K562 (cell line): ENCODE data around the gene LMAN2. TPM values are rescaled to one million over a fixed set of nuclear protein-coding genes. Genes with fewer than 3 reads are reported as not detected.

ENCODE experiments used
- BACH1 ChIP-seq: fragments of 200-800 bp; sonication (Bioruptor generic); IDR thresholded peaks from 2 replicates; pipeline ENCODE4 v1.6.1; 2016; ENCODE audit warnings: missing genetic modification characterization, missing compliant biosample characterization
- FIP1L1 ChIP-seq: fragments of 200-400 bp; formaldehyde crosslinking; IDR thresholded peaks from 2 replicates; pipeline ENCODE4 v1.6.1; 2018; ENCODE audit warnings: mild to moderate bottlenecking, low read depth, low read length; ENCODE audit not compliant: poor library complexity, severe bottlenecking
- FOXM1 ChIP-seq, 2 experiments: fragments of 450-650 bp in 1 of 2; sonication (generic) in 1 of 2; formaldehyde crosslinking in 1 of 2; IDR thresholded peaks; 2 replicates each; pipeline versions ENCODE4 v1.6.1 to v1.9.0; 2017 to 2022; ENCODE audit warnings: low read depth in 2 of 2, mild to moderate bottlenecking in 2 of 2, missing genetic modification reagents in 1 of 2, moderate library complexity in 1 of 2
- HDGF ChIP-seq: fragments of 450-650 bp; IDR thresholded peaks from 2 replicates; pipeline ENCODE4 v1.6.1; 2016
- HEY1 ChIP-seq: fragments of 250-450 bp; sonication (Bioruptor Pico); IDR thresholded peaks from 2 replicates; pipeline ENCODE4 v1.5.0; 2020; ENCODE audit warnings: mild to moderate bottlenecking, moderate library complexity, borderline replicate concordance
- MAFF ChIP-seq: IDR thresholded peaks from 2 replicates; pipeline ENCODE4 v1.6.1; 2012; ENCODE audit warnings: low read length, improper control_type of control experiment
- NBN ChIP-seq: fragments of 450-650 bp; IDR thresholded peaks from 2 replicates; pipeline ENCODE4 v1.6.1; 2016; ENCODE audit warnings: low read depth, mild to moderate bottlenecking
- NFXL1 ChIP-seq: fragments of 450-650 bp; formaldehyde crosslinking; IDR thresholded peaks from 2 replicates; pipeline ENCODE4 v1.4.0; 2021; ENCODE audit warnings: mild to moderate bottlenecking
- RBM22 ChIP-seq: fragments of 200-400 bp; formaldehyde crosslinking; IDR thresholded peaks from 2 replicates; pipeline ENCODE4 v1.6.1; 2018; ENCODE audit warnings: low read length, low read depth; ENCODE audit not compliant: poor library complexity, severe bottlenecking
- SMAD4 ChIP-seq: fragments of 250-450 bp; sonication (Bioruptor Pico); conservative IDR thresholded peaks from 2 replicates; pipeline ENCODE4 v1.8.0; 2021; ENCODE audit warnings: inconsistent platforms, mild to moderate bottlenecking, moderate library complexity
- SP2 ChIP-seq: IDR thresholded peaks from 2 replicates; pipeline ENCODE4 v1.6.1; 2011; ENCODE audit warnings: mild to moderate bottlenecking, low read depth, low read length, moderate library complexity; ENCODE audit not compliant: poor library complexity, severe bottlenecking; ENCODE audit errors: extremely low read depth
- TCF7 ChIP-seq: sonication (generic); IDR thresholded peaks from 2 replicates; pipeline ENCODE4 v1.6.1; 2016; ENCODE audit warnings: antibody characterized with exemption, borderline replicate concordance
- TEAD1 ChIP-seq, 2 experiments: fragments of 450-650 bp in 1 of 2; sonication (generic) in 1 of 2; formaldehyde crosslinking; IDR thresholded peaks; 2 replicates each; pipeline versions ENCODE4 v1.4.0 to v1.8.0; 2020 to 2022; ENCODE audit warnings: mild to moderate bottlenecking in 2 of 2, missing genetic modification reagents in 1 of 2
- ZBTB7A ChIP-seq: IDR thresholded peaks from 2 replicates; pipeline ENCODE4 v1.6.1; 2011; ENCODE audit warnings: low read depth, mild to moderate bottlenecking, low read length, moderate library complexity, borderline replicate concordance; ENCODE audit not compliant: control insufficient read depth
- ZFP36 ChIP-seq: fragments of 150-350 bp; IDR thresholded peaks from 2 replicates; pipeline ENCODE4 v1.6.1; 2018; ENCODE audit warnings: low read length, low read depth; ENCODE audit not compliant: partially characterized antibody
- ZFP91 ChIP-seq: sonication (generic); formaldehyde crosslinking; IDR thresholded peaks from 2 replicates; pipeline ENCODE4 v1.8.0; 2022; ENCODE audit warnings: mild to moderate bottlenecking, missing genetic modification reagents
- ZNF280A ChIP-seq: fragments of 450-650 bp; IDR thresholded peaks from 2 replicates; pipeline ENCODE4 v1.6.1; 2018; ENCODE audit warnings: mild to moderate bottlenecking, low read depth; ENCODE audit not compliant: partially characterized antibody
- ZNF3 ChIP-seq: fragments of 250-450 bp; sonication (Bioruptor Pico); IDR thresholded peaks from 2 replicates; pipeline ENCODE4 v1.5.0; 2021; ENCODE audit warnings: mild to moderate bottlenecking, moderate library complexity
- ZNF41 ChIP-seq: fragments of 250-450 bp; sonication (Bioruptor Pico); conservative IDR thresholded peaks from 2 replicates; pipeline ENCODE4 v1.4.0; 2020; ENCODE audit warnings: mild to moderate bottlenecking
- ZNF695 ChIP-seq: fragments of 450-650 bp; formaldehyde crosslinking; IDR thresholded peaks from 2 replicates; pipeline ENCODE4 v1.4.0; 2020; ENCODE audit warnings: mild to moderate bottlenecking, moderate library complexity
- ZNF785 ChIP-seq: fragments of 250-450 bp; sonication (Bioruptor Pico); IDR thresholded peaks from 2 replicates; pipeline ENCODE4 v1.4.0; 2020; ENCODE audit warnings: mild to moderate bottlenecking
- polyA plus RNA-seq, 8 experiments: library from polyadenylated mRNA; depleted of rRNA in 4 of 8; stranded (reverse) in 5 of 8; unstranded in 3 of 8; fragments of >200 nt; fragmentation: Nextera tagmentation in 2 of 8; fragmentation: Illumina TruSeq in 1 of 8; extraction: Ambion mirVana in 2 of 8; extraction: Trizol in 1 of 8; gene quantifications; 2 replicates each; pipeline versions ENCODE4 v1.2.1 to v1.2.3, GENCODE V29; 2011 to 2014; ENCODE audit warnings: inconsistent platforms in 1 of 8, missing spikeins in 1 of 8
- total RNA-seq, 7 experiments: library from RNA; depleted of rRNA in 6 of 7; stranded (reverse); fragments of >200 nt in 6 of 7; fragmentation: Illumina TruSeq in 2 of 7; extraction: Trizol in 2 of 7; gene quantifications; 2 replicates each; pipeline versions ENCODE4 v1.2.1 to v1.2.3, GENCODE V29; 2011 to 2021; ENCODE audit warnings: low replicate concordance in 1 of 7
- TF ChIP-seq, protein P1 (sequence below): fragments of 450-650 bp; conservative IDR thresholded peaks from 2 replicates; pipeline ENCODE4 v1.6.1; 2016; ENCODE audit warnings: missing genetic modification characterization, low read depth, mild to moderate bottlenecking, missing compliant biosample characterization, moderate library complexity
- TF ChIP-seq, protein P2 (sequence below): fragments of 250-450 bp; sonication (Bioruptor Pico); IDR thresholded peaks from 2 replicates; pipeline ENCODE4 v1.4.0; 2020

Gene LMAN2
- total and polyA plus RNA-seq, 9 of the 15 experiments (the other 6 are each of a cell fraction or from before 2014, with no cell fraction given), result 2.7 to 254 (median 136) TPM

GRCh38 chr5:177366528-177367322 is 15.3 kb upstream of the LMAN2 start (continued):
- TF ChIP-seq, protein P1, sequence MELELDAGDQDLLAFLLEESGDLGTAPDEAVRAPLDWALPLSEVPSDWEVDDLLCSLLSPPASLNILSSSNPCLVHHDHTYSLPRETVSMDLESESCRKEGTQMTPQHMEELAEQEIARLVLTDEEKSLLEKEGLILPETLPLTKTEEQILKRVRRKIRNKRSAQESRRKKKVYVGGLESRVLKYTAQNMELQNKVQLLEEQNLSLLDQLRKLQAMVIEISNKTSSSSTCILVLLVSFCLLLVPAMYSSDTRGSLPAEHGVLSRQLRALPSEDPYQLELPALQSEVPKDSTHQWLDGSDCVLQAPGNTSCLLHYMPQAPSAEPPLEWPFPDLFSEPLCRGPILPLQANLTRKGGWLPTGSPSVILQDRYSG (tag), result no peak
- TF ChIP-seq RBM22, result peak; percentile 8
- TF ChIP-seq FOXM1 (IDR thresholded peaks at IDR 0.05; ENCODE audit: low read depth), result no peak
- TF ChIP-seq FOXM1 (CRISPR knock-in tag; IDR thresholded peaks at IDR 0.05; ENCODE audit: low read depth), result no peak
- no peak for TF ChIP-seq ZNF41 (CRISPR knock-in tag)
- TF ChIP-seq ZNF3 (CRISPR knock-in tag), result no peak
- TF ChIP-seq, protein P2, sequence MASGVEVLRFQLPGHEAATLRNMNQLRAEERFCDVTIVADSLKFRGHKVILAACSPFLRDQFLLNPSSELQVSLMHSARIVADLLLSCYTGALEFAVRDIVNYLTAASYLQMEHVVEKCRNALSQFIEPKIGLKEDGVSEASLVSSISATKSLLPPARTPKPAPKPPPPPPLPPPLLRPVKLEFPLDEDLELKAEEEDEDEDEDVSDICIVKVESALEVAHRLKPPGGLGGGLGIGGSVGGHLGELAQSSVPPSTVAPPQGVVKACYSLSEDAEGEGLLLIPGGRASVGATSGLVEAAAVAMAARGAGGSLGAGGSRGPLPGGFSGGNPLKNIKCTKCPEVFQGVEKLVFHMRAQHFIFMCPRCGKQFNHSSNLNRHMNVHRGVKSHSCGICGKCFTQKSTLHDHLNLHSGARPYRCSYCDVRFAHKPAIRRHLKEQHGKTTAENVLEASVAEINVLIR, result no peak
- peak; percentile 31; the same call in 1 of the 2 replicates for TF ChIP-seq ZBTB7A
- TF ChIP-seq TEAD1 (CRISPR knock-in tag; IDR thresholded peaks at IDR 0.05), result no peak
- no peak for TF ChIP-seq MAFF
- TF ChIP-seq HEY1 (CRISPR knock-in tag), result no peak
- TF ChIP-seq BACH1 (tag), result no peak
- TF ChIP-seq ZNF785 (CRISPR knock-in tag), result no peak
- TF ChIP-seq ZNF280A, result no peak
- TF ChIP-seq HDGF, result no peak; the same call in 1 of the 2 replicates
- no peak for TF ChIP-seq ZFP91 (CRISPR knock-in tag)
- TF ChIP-seq ZFP36, result no peak
- TF ChIP-seq NFXL1 (CRISPR knock-in tag), result no peak
- TF ChIP-seq SP2, result no peak
- peak; percentile 57; the same call in 1 of the 2 replicates for TF ChIP-seq NBN
- no peak for TF ChIP-seq ZNF695
- TF ChIP-seq SMAD4 (CRISPR knock-in tag), result 0 out of 2 replicates have a peak, but pooled peaks have one; percentile 79
- no peak for TF ChIP-seq TCF7
- TF ChIP-seq FIP1L1, result peak; percentile 15
